ENCODE results near the gene CNKSR3. TPM values are rescaled to one million over a fixed set of nuclear protein-coding genes. Genes with fewer than 3 reads are reported as not detected.

The CNKSR3 gene
- total and polyA plus RNA-seq, 2 of the 8 experiments (the other 6 are each of a cell fraction or from before 2014, with no cell fraction given), result 1.2 to 6.2 TPM

DNA sequence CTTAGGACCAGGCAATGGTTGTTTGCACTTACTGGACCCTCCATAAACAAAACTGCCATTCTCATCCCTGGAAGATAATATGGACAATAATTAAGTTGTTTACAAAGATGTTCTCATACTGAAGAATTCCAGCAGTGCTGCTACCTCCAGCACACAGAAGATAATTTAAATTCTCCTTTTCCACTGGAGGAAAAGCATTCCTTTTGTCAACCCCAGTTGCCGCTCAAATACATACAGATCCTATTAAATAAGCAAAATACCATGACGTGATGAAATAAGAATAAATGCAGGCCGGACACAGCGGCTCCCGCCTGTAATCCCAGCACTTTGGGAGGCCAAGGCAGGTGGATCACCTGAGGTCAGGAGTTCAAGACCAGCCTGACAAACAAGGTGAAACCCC, 99.4 kb downstream of the CNKSR3 start (continued):
- TF ChIP-seq, protein P1, sequence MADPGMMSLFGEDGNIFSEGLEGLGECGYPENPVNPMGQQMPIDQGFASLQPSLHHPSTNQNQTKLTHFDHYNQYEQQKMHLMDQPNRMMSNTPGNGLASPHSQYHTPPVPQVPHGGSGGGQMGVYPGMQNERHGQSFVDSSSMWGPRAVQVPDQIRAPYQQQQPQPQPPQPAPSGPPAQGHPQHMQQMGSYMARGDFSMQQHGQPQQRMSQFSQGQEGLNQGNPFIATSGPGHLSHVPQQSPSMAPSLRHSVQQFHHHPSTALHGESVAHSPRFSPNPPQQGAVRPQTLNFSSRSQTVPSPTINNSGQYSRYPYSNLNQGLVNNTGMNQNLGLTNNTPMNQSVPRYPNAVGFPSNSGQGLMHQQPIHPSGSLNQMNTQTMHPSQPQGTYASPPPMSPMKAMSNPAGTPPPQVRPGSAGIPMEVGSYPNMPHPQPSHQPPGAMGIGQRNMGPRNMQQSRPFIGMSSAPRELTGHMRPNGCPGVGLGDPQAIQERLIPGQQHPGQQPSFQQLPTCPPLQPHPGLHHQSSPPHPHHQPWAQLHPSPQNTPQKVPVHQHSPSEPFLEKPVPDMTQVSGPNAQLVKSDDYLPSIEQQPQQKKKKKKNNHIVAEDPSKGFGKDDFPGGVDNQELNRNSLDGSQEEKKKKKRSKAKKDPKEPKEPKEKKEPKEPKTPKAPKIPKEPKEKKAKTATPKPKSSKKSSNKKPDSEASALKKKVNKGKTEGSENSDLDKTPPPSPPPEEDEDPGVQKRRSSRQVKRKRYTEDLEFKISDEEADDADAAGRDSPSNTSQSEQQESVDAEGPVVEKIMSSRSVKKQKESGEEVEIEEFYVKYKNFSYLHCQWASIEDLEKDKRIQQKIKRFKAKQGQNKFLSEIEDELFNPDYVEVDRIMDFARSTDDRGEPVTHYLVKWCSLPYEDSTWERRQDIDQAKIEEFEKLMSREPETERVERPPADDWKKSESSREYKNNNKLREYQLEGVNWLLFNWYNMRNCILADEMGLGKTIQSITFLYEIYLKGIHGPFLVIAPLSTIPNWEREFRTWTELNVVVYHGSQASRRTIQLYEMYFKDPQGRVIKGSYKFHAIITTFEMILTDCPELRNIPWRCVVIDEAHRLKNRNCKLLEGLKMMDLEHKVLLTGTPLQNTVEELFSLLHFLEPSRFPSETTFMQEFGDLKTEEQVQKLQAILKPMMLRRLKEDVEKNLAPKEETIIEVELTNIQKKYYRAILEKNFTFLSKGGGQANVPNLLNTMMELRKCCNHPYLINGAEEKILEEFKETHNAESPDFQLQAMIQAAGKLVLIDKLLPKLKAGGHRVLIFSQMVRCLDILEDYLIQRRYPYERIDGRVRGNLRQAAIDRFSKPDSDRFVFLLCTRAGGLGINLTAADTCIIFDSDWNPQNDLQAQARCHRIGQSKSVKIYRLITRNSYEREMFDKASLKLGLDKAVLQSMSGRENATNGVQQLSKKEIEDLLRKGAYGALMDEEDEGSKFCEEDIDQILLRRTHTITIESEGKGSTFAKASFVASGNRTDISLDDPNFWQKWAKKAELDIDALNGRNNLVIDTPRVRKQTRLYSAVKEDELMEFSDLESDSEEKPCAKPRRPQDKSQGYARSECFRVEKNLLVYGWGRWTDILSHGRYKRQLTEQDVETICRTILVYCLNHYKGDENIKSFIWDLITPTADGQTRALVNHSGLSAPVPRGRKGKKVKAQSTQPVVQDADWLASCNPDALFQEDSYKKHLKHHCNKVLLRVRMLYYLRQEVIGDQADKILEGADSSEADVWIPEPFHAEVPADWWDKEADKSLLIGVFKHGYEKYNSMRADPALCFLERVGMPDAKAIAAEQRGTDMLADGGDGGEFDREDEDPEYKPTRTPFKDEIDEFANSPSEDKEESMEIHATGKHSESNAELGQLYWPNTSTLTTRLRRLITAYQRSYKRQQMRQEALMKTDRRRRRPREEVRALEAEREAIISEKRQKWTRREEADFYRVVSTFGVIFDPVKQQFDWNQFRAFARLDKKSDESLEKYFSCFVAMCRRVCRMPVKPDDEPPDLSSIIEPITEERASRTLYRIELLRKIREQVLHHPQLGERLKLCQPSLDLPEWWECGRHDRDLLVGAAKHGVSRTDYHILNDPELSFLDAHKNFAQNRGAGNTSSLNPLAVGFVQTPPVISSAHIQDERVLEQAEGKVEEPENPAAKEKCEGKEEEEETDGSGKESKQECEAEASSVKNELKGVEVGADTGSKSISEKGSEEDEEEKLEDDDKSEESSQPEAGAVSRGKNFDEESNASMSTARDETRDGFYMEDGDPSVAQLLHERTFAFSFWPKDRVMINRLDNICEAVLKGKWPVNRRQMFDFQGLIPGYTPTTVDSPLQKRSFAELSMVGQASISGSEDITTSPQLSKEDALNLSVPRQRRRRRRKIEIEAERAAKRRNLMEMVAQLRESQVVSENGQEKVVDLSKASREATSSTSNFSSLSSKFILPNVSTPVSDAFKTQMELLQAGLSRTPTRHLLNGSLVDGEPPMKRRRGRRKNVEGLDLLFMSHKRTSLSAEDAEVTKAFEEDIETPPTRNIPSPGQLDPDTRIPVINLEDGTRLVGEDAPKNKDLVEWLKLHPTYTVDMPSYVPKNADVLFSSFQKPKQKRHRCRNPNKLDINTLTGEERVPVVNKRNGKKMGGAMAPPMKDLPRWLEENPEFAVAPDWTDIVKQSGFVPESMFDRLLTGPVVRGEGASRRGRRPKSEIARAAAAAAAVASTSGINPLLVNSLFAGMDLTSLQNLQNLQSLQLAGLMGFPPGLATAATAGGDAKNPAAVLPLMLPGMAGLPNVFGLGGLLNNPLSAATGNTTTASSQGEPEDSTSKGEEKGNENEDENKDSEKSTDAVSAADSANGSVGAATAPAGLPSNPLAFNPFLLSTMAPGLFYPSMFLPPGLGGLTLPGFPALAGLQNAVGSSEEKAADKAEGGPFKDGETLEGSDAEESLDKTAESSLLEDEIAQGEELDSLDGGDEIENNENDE (IDR thresholded peaks at IDR 0.05; ENCODE audit: insufficient replicate concordance, low read length), result no peak
- no peak for TF ChIP-seq SIRT6 (IDR thresholded peaks at IDR 0.05; ENCODE audit: low read length)
- TF ChIP-seq RFX5 (IDR thresholded peaks at IDR 0.05; ENCODE audit: borderline replicate concordance, low read depth, low read length), result no peak
- TF ChIP-seq ASH2L (IDR thresholded peaks at IDR 0.05; ENCODE audit: low read length), result no peak
- TF ChIP-seq BACH1 (IDR thresholded peaks at IDR 0.05; ENCODE audit: low read length), result no peak
- no peak for TF ChIP-seq CEBPB (IDR thresholded peaks at IDR 0.05; ENCODE audit: low read depth, low read length)
- no peak for TF ChIP-seq EP300 (IDR thresholded peaks at IDR 0.05; ENCODE audit: borderline replicate concordance in 1 of 2, low read depth in 2 of 2, low read length in 2 of 2)
- TF ChIP-seq HDAC6 (IDR thresholded peaks at IDR 0.05; ENCODE audit: low read depth, low read length), result no peak
- no peak for TF ChIP-seq POU5F1 (IDR thresholded peaks at IDR 0.05; ENCODE audit: low read depth, low read length)
- TF ChIP-seq NRF1 (IDR thresholded peaks at IDR 0.05; ENCODE audit: low read depth, low read length), result no peak
- no peak for TF ChIP-seq MAFK (IDR thresholded peaks at IDR 0.05; ENCODE audit: low read depth, low read length)
- TF ChIP-seq SRF (IDR thresholded peaks at IDR 0.05; ENCODE audit: low read depth, low read length), result no peak
- TF ChIP-seq RBBP5 (IDR thresholded peaks at IDR 0.05; ENCODE audit: borderline replicate concordance, low read depth, low read length), result no peak
